IMR-90 (cell line): ENCODE results near the gene NUP107. TPM values are rescaled to one million over a fixed set of nuclear protein-coding genes. Genes with fewer than 3 reads are reported as not detected.

Source experiments
- ATAC-seq: fragments of 200-7000 bp; cut with Tn5 transposase; 2 replicates; pipeline ENCODE4 v1.9.1; 2020; ENCODE audit warnings: low read depth, mild to moderate bottlenecking, moderate library complexity
- BruUV-seq: library from RNA; stranded (reverse); fragments of 400-500 nt; replicated peaks from 2 replicates; lab custom pipeline; 2021; lab: Mats Ljungman, UMichigan
- CTCF ChIA-PET: fragments of 300-600 bp; formaldehyde crosslinking; extraction: SDS; loops from one replicate; lab custom pipeline; 2021; ENCODE audit warnings: antibody characterized with exemption; lab: Yijun Ruan, JAX
- POLR2A ChIA-PET: fragments of 300-600 bp; sonication (Branson Sonifier 250); formaldehyde crosslinking; loops from one replicate; lab custom pipeline; 2022; ENCODE audit warnings: antibody characterized with exemption; ENCODE audit not compliant: unreplicated experiment; lab: Charles Lee
- DNase-seq: peaks from one replicate; pipeline ENCODE4 v3.0.0; 2013
- H2AFZ ChIP-seq: replicated peaks from 2 replicates; pipeline ENCODE3; 2013; ENCODE audit warnings: low read length, mild to moderate bottlenecking; ENCODE audit not compliant: poor library complexity
- H2AK5ac ChIP-seq: 2 replicates; pipeline ENCODE4 v1.6.1; 2013; ENCODE audit warnings: low read depth, low read length, inconsistent platforms
- H2AK9ac ChIP-seq: replicated peaks from 2 replicates; pipeline ENCODE3; 2013; ENCODE audit warnings: mild to moderate bottlenecking, low read depth, low read length, moderate library complexity; ENCODE audit not compliant: poor library complexity
- H2BK120ac ChIP-seq: 2 replicates; pipeline ENCODE4 v1.6.1; 2013; ENCODE audit warnings: low read depth, low read length, inconsistent platforms
- H2BK15ac ChIP-seq: 3 replicates; pipeline ENCODE4 v1.6.1; 2013; ENCODE audit warnings: low read depth, low read length, inconsistent platforms
- H2BK20ac ChIP-seq: 2 replicates; pipeline ENCODE4 v1.6.1; 2013; ENCODE audit warnings: low read depth, mild to moderate bottlenecking, inconsistent platforms, low read length, moderate library complexity
- H2BK5ac ChIP-seq: 2 replicates; pipeline ENCODE4 v1.6.1; 2013; ENCODE audit warnings: mild to moderate bottlenecking, low read depth, low read length, inconsistent platforms; ENCODE audit not compliant: poor library complexity, severe bottlenecking
- H3K14ac ChIP-seq: replicated peaks from 2 replicates; pipeline ENCODE4 v1.6.1; 2013; ENCODE audit warnings: low read depth, low read length, inconsistent platforms
- H3K18ac ChIP-seq: 2 replicates; pipeline ENCODE4 v1.6.1; 2013; ENCODE audit warnings: low read depth, low read length, control low read depth
- H3K23ac ChIP-seq: 2 replicates; pipeline ENCODE4 v1.6.1; 2013; ENCODE audit warnings: low read depth, low read length, inconsistent platforms
- H3K27ac ChIP-seq: 2 replicates; pipeline ENCODE4 v1.5.1; 2013; ENCODE audit warnings: mild to moderate bottlenecking, control low read depth, low read length; ENCODE audit not compliant: insufficient read depth
- H3K27me3 ChIP-seq: 2 replicates; pipeline ENCODE4 v1.6.1; 2013; ENCODE audit warnings: low read length; ENCODE audit not compliant: control insufficient read depth, insufficient read depth
- H3K36me3 ChIP-seq: 2 replicates; pipeline ENCODE4 v1.6.1; 2013; ENCODE audit warnings: low read length, mixed read lengths; ENCODE audit not compliant: control insufficient read depth, insufficient read depth
- H3K4ac ChIP-seq: 2 replicates; pipeline ENCODE4 v1.6.1; 2013; ENCODE audit warnings: low read depth, low read length, inconsistent platforms
- H3K4me1 ChIP-seq: 2 replicates; pipeline ENCODE4 v1.6.1; 2013; ENCODE audit warnings: low read length, mixed read lengths; ENCODE audit not compliant: control insufficient read depth, insufficient read depth
- H3K4me2 ChIP-seq: 2 replicates; pipeline ENCODE4 v1.6.1; 2013; ENCODE audit warnings: low read depth, mild to moderate bottlenecking, control low read depth, low read length, moderate library complexity
- H3K4me3 ChIP-seq: 2 replicates; pipeline ENCODE4 v1.5.1; 2013; ENCODE audit warnings: low read depth, mild to moderate bottlenecking, control low read depth, low read length, moderate library complexity; ENCODE audit not compliant: insufficient read depth
- H3K56ac ChIP-seq: 2 replicates; pipeline ENCODE4 v1.6.1; 2013; ENCODE audit warnings: low read length, inconsistent platforms; ENCODE audit not compliant: insufficient read depth; ENCODE audit errors: extremely low read depth
- H3K79me1 ChIP-seq, 2 experiments: 2 replicates each; pipeline ENCODE4 v1.6.1; 2013; ENCODE audit warnings: low read length in 2 of 2, inconsistent platforms in 1 of 2, low read depth in 1 of 2
- H3K9ac ChIP-seq: 2 replicates; pipeline ENCODE4 v1.6.1; 2013; ENCODE audit warnings: low read depth, low read length, control low read depth
- H3K9me1 ChIP-seq: 2 replicates; pipeline ENCODE4 v1.6.1; 2013; ENCODE audit warnings: low read length, inconsistent platforms; ENCODE audit not compliant: insufficient read depth
- H3K9me3 ChIP-seq: 2 replicates; pipeline ENCODE4 v1.6.1; 2013; ENCODE audit warnings: low read length; ENCODE audit not compliant: control insufficient read depth, insufficient read depth
- H4K20me1 ChIP-seq: 2 replicates; pipeline ENCODE4 v1.6.1; 2013; ENCODE audit warnings: low read length, inconsistent platforms; ENCODE audit not compliant: insufficient read depth
- H4K5ac ChIP-seq: 2 replicates; pipeline ENCODE4 v1.6.1; 2013; ENCODE audit warnings: mild to moderate bottlenecking, low read depth, low read length, control low read depth
- H4K8ac ChIP-seq, 2 experiments: 2 replicates each; pipeline ENCODE4 v1.6.1; 2013; ENCODE audit warnings: low read depth in 2 of 2, low read length in 2 of 2, control low read depth in 1 of 2, inconsistent platforms in 1 of 2
- H4K91ac ChIP-seq: 2 replicates; pipeline ENCODE4 v1.6.1; 2013; ENCODE audit warnings: low read depth, low read length, inconsistent platforms; ENCODE audit not compliant: insufficient read depth
- BHLHE40 ChIP-seq: fragments of 150-350 bp; IDR thresholded peaks from 2 replicates; pipeline ENCODE4 v1.6.1; 2016; ENCODE audit warnings: mild to moderate bottlenecking, low read depth, low read length
- CHD1 ChIP-seq: IDR thresholded peaks from 2 replicates; pipeline ENCODE4 v1.6.1; 2012; ENCODE audit warnings: low read depth, low read length, improper control_type of control experiment
- ELK1 ChIP-seq: fragments of 150-350 bp; IDR thresholded peaks from 2 replicates; pipeline ENCODE4 v1.6.1; 2016; ENCODE audit warnings: low read depth, mild to moderate bottlenecking, low read length, moderate library complexity, borderline replicate concordance
- MAFK ChIP-seq: IDR thresholded peaks from 2 replicates; pipeline ENCODE4 v1.6.1; 2012; ENCODE audit warnings: low read depth, low read length, improper control_type of control experiment
- MAZ ChIP-seq: IDR thresholded peaks from 2 replicates; pipeline ENCODE4 v1.6.1; 2012; ENCODE audit warnings: low read depth, mild to moderate bottlenecking, low read length, improper control_type of control experiment, moderate library complexity, borderline replicate concordance
- RAD21 ChIP-seq: IDR thresholded peaks from 2 replicates; pipeline ENCODE4 v1.6.1; 2012; ENCODE audit warnings: low read length, improper control_type of control experiment
- RCOR1 ChIP-seq: IDR thresholded peaks from 2 replicates; pipeline ENCODE4 v1.6.1; 2012; ENCODE audit warnings: mild to moderate bottlenecking, low read length, improper control_type of control experiment; ENCODE audit not compliant: insufficient replicate concordance
- RFX5 ChIP-seq: IDR thresholded peaks from 2 replicates; pipeline ENCODE4 v1.8.0; 2012; ENCODE audit warnings: low read depth, mild to moderate bottlenecking, low read length, moderate library complexity
- SMC3 ChIP-seq: fragments of 150-350 bp; IDR thresholded peaks from 2 replicates; pipeline ENCODE4 v1.6.1; 2016; ENCODE audit warnings: low read depth, mild to moderate bottlenecking, antibody characterized with exemption, low read length, moderate library complexity
- USF2 ChIP-seq: fragments of 150-350 bp; IDR thresholded peaks from 2 replicates; pipeline ENCODE4 v1.6.1; 2017; ENCODE audit warnings: mild to moderate bottlenecking, antibody characterized with exemption, low read length, low read depth
- WGBS, 2 experiments: methylation state at CpG; one replicate each; pipeline versions ENCODE4 v1.1.5 to v1.1.7; 2013; ENCODE audit warnings: missing lambda C conversion rate in 2 of 2; ENCODE audit not compliant: insufficient read length in 1 of 2; ENCODE audit errors: extremely low coverage in 2 of 2; 5-methylcytosine and 5-hydroxymethylcytosine counted together
- dilution Hi-C: fragments of 300-500 bp; cut with HindIII; formaldehyde crosslinking; loops from one replicate; pipeline ENCODE4 v1.14.3; 2018; ENCODE audit warnings: low sequenced_read_pairs; ENCODE audit not compliant: unreplicated experiment
- in situ Hi-C: fragments of 300-500 bp; cut with MboI; formaldehyde crosslinking; loops from 3 replicates; pipeline ENCODE4 v1.14.3; 2019; ENCODE audit warnings: low sequenced_read_pairs, inconsistent platforms, mixed read lengths
- intact Hi-C: fragments of 100-400 bp; cut with micrococcal nuclease; formaldehyde crosslinking; loops from 2 replicates; pipeline ENCODE4 v1.10.0; 2022
- polyA plus RNA-seq, 3 experiments: library from polyadenylated mRNA; depleted of rRNA; stranded (reverse); fragments of >200 nt; gene quantifications; 2 replicates each; pipeline ENCODE4 v1.2.3, GENCODE V29; 2012; ENCODE audit warnings: low replicate concordance in 1 of 3
- total RNA-seq: library from RNA; depleted of rRNA; stranded (reverse); fragments of >200 nt; gene quantifications from 2 replicates; pipeline ENCODE4 v1.2.3, GENCODE V29; 2012

NUP107 gene
- total and polyA plus RNA-seq, 2 of the 4 experiments (the other 2 are of a cell fraction), result 34.5 to 69.7 TPM

- Histone ChIP-seq H3K9me1 (peaks cover 3% of the 10 kb centered on the region; the same call in 1 of the 2 replicates), H2BK15ac (no peak overlapping the region), H4K8ac (no peak overlapping the region), H3K27ac (no peak overlapping the region), H2BK5ac (no peak overlapping the region), H3K36me3 (no peaks in the 10 kb centered on the region), H2BK20ac (no peak overlapping the region), H4K5ac (no peak overlapping the region), H2BK120ac (no peak overlapping the region), H3K9ac (no peak overlapping the region), H3K14ac (no peak overlapping the region), H2AK9ac (no peak overlapping the region), H3K4me3 (no peak overlapping the region), H3K4ac (no peak overlapping the region), H4K20me1 (no peaks in the 10 kb centered on the region), H3K18ac (no peak overlapping the region), H2AFZ (no peak overlapping the region), H3K27me3 (no peaks in the 10 kb centered on the region), H3K56ac (no peak overlapping the region), H3K23ac (no peak overlapping the region), H3K9me3 (no peaks in the 10 kb centered on the region), H2AK5ac (no peak overlapping the region), H3K4me1 (peaks cover 4% of the 10 kb centered on the region), H4K91ac (no peak overlapping the region), H3K79me1 (no peaks in the 10 kb centered on the region), H3K4me2 (no peak overlapping the region)
- TF ChIP-seq MAFK (no peak), SMC3 (no peak), RFX5 (no peak), BHLHE40 (no peak), RCOR1 (no peak), RAD21 (no peak), MAZ (no peak), CHD1 (no peak), ELK1 (no peak), USF2 (no peak)
- WGBS, 2 experiments, result no CpG with 5 or more reads among the region's 3 CpGs
- ChIA-PET CTCF (no interaction called here), POLR2A (no interaction called here)
- dilution Hi-C loops, result no loop called here
- no TSS peak for BruUV-seq
- in situ Hi-C loops, result no loop called here
- no peak for DNase-seq
- intact Hi-C loops, result no loop called here
- no peak for ATAC-seq
Observed at GRCh38 chr12:68790952-68791234, 104.1 kb downstream of the NUP107 start.
